IMR-90 (cell line): ENCODE results near the gene KCNQ1. TPM values are rescaled to one million over a fixed set of nuclear protein-coding genes. Genes with fewer than 3 reads are reported as not detected.
A peak's percentile ranks its signal among the peaks of the same experiment; 100 is the strongest.

Experiments
- ATAC-seq: fragments of 200-7000 bp; cut with Tn5 transposase; 2 replicates; pipeline ENCODE4 v1.9.1; 2020; ENCODE audit warnings: low read depth, mild to moderate bottlenecking, moderate library complexity
- BruUV-seq: library from RNA; stranded (reverse); fragments of 400-500 nt; replicated peaks from 2 replicates; lab custom pipeline; 2021; lab: Mats Ljungman, UMichigan
- CTCF ChIA-PET: fragments of 300-600 bp; formaldehyde crosslinking; extraction: SDS; loops from one replicate; lab custom pipeline; 2021; ENCODE audit warnings: antibody characterized with exemption; lab: Yijun Ruan, JAX
- POLR2A ChIA-PET: fragments of 300-600 bp; sonication (Branson Sonifier 250); formaldehyde crosslinking; loops from one replicate; lab custom pipeline; 2022; ENCODE audit warnings: antibody characterized with exemption; ENCODE audit not compliant: unreplicated experiment; lab: Charles Lee
- DNase-seq: peaks from one replicate; pipeline ENCODE4 v3.0.0; 2013
- H2AFZ ChIP-seq: replicated peaks from 2 replicates; pipeline ENCODE3; 2013; ENCODE audit warnings: low read length, mild to moderate bottlenecking; ENCODE audit not compliant: poor library complexity
- H2AK5ac ChIP-seq: 2 replicates; pipeline ENCODE4 v1.6.1; 2013; ENCODE audit warnings: low read depth, low read length, inconsistent platforms
- H2AK9ac ChIP-seq: replicated peaks from 2 replicates; pipeline ENCODE3; 2013; ENCODE audit warnings: mild to moderate bottlenecking, low read depth, low read length, moderate library complexity; ENCODE audit not compliant: poor library complexity
- H2BK120ac ChIP-seq: 2 replicates; pipeline ENCODE4 v1.6.1; 2013; ENCODE audit warnings: low read depth, low read length, inconsistent platforms
- H2BK15ac ChIP-seq: 3 replicates; pipeline ENCODE4 v1.6.1; 2013; ENCODE audit warnings: low read depth, low read length, inconsistent platforms
- H2BK20ac ChIP-seq: 2 replicates; pipeline ENCODE4 v1.6.1; 2013; ENCODE audit warnings: low read depth, mild to moderate bottlenecking, inconsistent platforms, low read length, moderate library complexity
- H2BK5ac ChIP-seq: 2 replicates; pipeline ENCODE4 v1.6.1; 2013; ENCODE audit warnings: mild to moderate bottlenecking, low read depth, low read length, inconsistent platforms; ENCODE audit not compliant: poor library complexity, severe bottlenecking
- H3K14ac ChIP-seq: replicated peaks from 2 replicates; pipeline ENCODE4 v1.6.1; 2013; ENCODE audit warnings: low read depth, low read length, inconsistent platforms
- H3K18ac ChIP-seq: 2 replicates; pipeline ENCODE4 v1.6.1; 2013; ENCODE audit warnings: low read depth, low read length, control low read depth
- H3K23ac ChIP-seq: 2 replicates; pipeline ENCODE4 v1.6.1; 2013; ENCODE audit warnings: low read depth, low read length, inconsistent platforms
- H3K27ac ChIP-seq: 2 replicates; pipeline ENCODE4 v1.5.1; 2013; ENCODE audit warnings: mild to moderate bottlenecking, control low read depth, low read length; ENCODE audit not compliant: insufficient read depth
- H3K27me3 ChIP-seq: 2 replicates; pipeline ENCODE4 v1.6.1; 2013; ENCODE audit warnings: low read length; ENCODE audit not compliant: control insufficient read depth, insufficient read depth
- H3K36me3 ChIP-seq: 2 replicates; pipeline ENCODE4 v1.6.1; 2013; ENCODE audit warnings: low read length, mixed read lengths; ENCODE audit not compliant: control insufficient read depth, insufficient read depth
- H3K4ac ChIP-seq: 2 replicates; pipeline ENCODE4 v1.6.1; 2013; ENCODE audit warnings: low read depth, low read length, inconsistent platforms
- H3K4me1 ChIP-seq: 2 replicates; pipeline ENCODE4 v1.6.1; 2013; ENCODE audit warnings: low read length, mixed read lengths; ENCODE audit not compliant: control insufficient read depth, insufficient read depth
- H3K4me2 ChIP-seq: 2 replicates; pipeline ENCODE4 v1.6.1; 2013; ENCODE audit warnings: low read depth, mild to moderate bottlenecking, control low read depth, low read length, moderate library complexity
- H3K4me3 ChIP-seq: 2 replicates; pipeline ENCODE4 v1.5.1; 2013; ENCODE audit warnings: low read depth, mild to moderate bottlenecking, control low read depth, low read length, moderate library complexity; ENCODE audit not compliant: insufficient read depth
- H3K56ac ChIP-seq: 2 replicates; pipeline ENCODE4 v1.6.1; 2013; ENCODE audit warnings: low read length, inconsistent platforms; ENCODE audit not compliant: insufficient read depth; ENCODE audit errors: extremely low read depth
- H3K79me1 ChIP-seq, 2 experiments: 2 replicates each; pipeline ENCODE4 v1.6.1; 2013; ENCODE audit warnings: low read length in 2 of 2, inconsistent platforms in 1 of 2, low read depth in 1 of 2
- H3K9ac ChIP-seq: 2 replicates; pipeline ENCODE4 v1.6.1; 2013; ENCODE audit warnings: low read depth, low read length, control low read depth
- H3K9me1 ChIP-seq: 2 replicates; pipeline ENCODE4 v1.6.1; 2013; ENCODE audit warnings: low read length, inconsistent platforms; ENCODE audit not compliant: insufficient read depth
- H3K9me3 ChIP-seq: 2 replicates; pipeline ENCODE4 v1.6.1; 2013; ENCODE audit warnings: low read length; ENCODE audit not compliant: control insufficient read depth, insufficient read depth
- H4K20me1 ChIP-seq: 2 replicates; pipeline ENCODE4 v1.6.1; 2013; ENCODE audit warnings: low read length, inconsistent platforms; ENCODE audit not compliant: insufficient read depth
- H4K5ac ChIP-seq: 2 replicates; pipeline ENCODE4 v1.6.1; 2013; ENCODE audit warnings: mild to moderate bottlenecking, low read depth, low read length, control low read depth
- H4K8ac ChIP-seq, 2 experiments: 2 replicates each; pipeline ENCODE4 v1.6.1; 2013; ENCODE audit warnings: low read depth in 2 of 2, low read length in 2 of 2, control low read depth in 1 of 2, inconsistent platforms in 1 of 2
- H4K91ac ChIP-seq: 2 replicates; pipeline ENCODE4 v1.6.1; 2013; ENCODE audit warnings: low read depth, low read length, inconsistent platforms; ENCODE audit not compliant: insufficient read depth
- FOS ChIP-seq: fragments of 150-350 bp; IDR thresholded peaks from 2 replicates; pipeline ENCODE4 v1.6.1; 2016; ENCODE audit warnings: low read depth, low read length
- MAZ ChIP-seq: IDR thresholded peaks from 2 replicates; pipeline ENCODE4 v1.6.1; 2012; ENCODE audit warnings: low read depth, mild to moderate bottlenecking, low read length, improper control_type of control experiment, moderate library complexity, borderline replicate concordance
- NFE2L2 ChIP-seq: fragments of 150-350 bp; IDR thresholded peaks from 2 replicates; pipeline ENCODE4 v1.6.1; 2016; ENCODE audit warnings: low read depth, mild to moderate bottlenecking, low read length
- POLR2A ChIP-seq: IDR thresholded peaks from 2 replicates; pipeline ENCODE4 v1.6.1; 2012; ENCODE audit warnings: mild to moderate bottlenecking, low read depth, low read length
- RAD21 ChIP-seq: IDR thresholded peaks from 2 replicates; pipeline ENCODE4 v1.6.1; 2012; ENCODE audit warnings: low read length, improper control_type of control experiment
- RFX5 ChIP-seq: IDR thresholded peaks from 2 replicates; pipeline ENCODE4 v1.8.0; 2012; ENCODE audit warnings: low read depth, mild to moderate bottlenecking, low read length, moderate library complexity
- WGBS, 2 experiments: methylation state at CpG; one replicate each; pipeline versions ENCODE4 v1.1.5 to v1.1.7; 2013; ENCODE audit warnings: missing lambda C conversion rate in 2 of 2; ENCODE audit not compliant: insufficient read length in 1 of 2; ENCODE audit errors: extremely low coverage in 2 of 2; 5-methylcytosine and 5-hydroxymethylcytosine counted together
- dilution Hi-C: fragments of 300-500 bp; cut with HindIII; formaldehyde crosslinking; loops from one replicate; pipeline ENCODE4 v1.14.3; 2018; ENCODE audit warnings: low sequenced_read_pairs; ENCODE audit not compliant: unreplicated experiment
- in situ Hi-C: fragments of 300-500 bp; cut with MboI; formaldehyde crosslinking; loops from 3 replicates; pipeline ENCODE4 v1.14.3; 2019; ENCODE audit warnings: low sequenced_read_pairs, inconsistent platforms, mixed read lengths
- intact Hi-C: fragments of 100-400 bp; cut with micrococcal nuclease; formaldehyde crosslinking; loops from 2 replicates; pipeline ENCODE4 v1.10.0; 2022
- polyA plus RNA-seq, 3 experiments: library from polyadenylated mRNA; depleted of rRNA; stranded (reverse); fragments of >200 nt; gene quantifications; 2 replicates each; pipeline ENCODE4 v1.2.3, GENCODE V29; 2012; ENCODE audit warnings: low replicate concordance in 1 of 3
- total RNA-seq: library from RNA; depleted of rRNA; stranded (reverse); fragments of >200 nt; gene quantifications from 2 replicates; pipeline ENCODE4 v1.2.3, GENCODE V29; 2012
- TF ChIP-seq, protein P1 (sequence below): conservative IDR thresholded peaks from 2 replicates; pipeline ENCODE4 v1.5.1; 2012; ENCODE audit warnings: mild to moderate bottlenecking, low read depth, low read length, improper control_type of control experiment
- TF ChIP-seq, protein P2 (sequence below): fragments of 150-350 bp; IDR thresholded peaks from 2 replicates; pipeline ENCODE4 v1.6.1; 2016; ENCODE audit warnings: low read depth, mild to moderate bottlenecking, low read length, moderate library complexity, borderline replicate concordance
- TF ChIP-seq, protein P3 (sequence below): fragments of 150-350 bp; IDR thresholded peaks from 2 replicates; pipeline ENCODE4 v1.6.1; 2017; ENCODE audit warnings: mild to moderate bottlenecking, antibody characterized with exemption, low read length, low read depth

KCNQ1 gene
- total and polyA plus RNA-seq, 2 of the 4 experiments (the other 2 are of a cell fraction), result 0.07 TPM; not detected in 1

DNA sequence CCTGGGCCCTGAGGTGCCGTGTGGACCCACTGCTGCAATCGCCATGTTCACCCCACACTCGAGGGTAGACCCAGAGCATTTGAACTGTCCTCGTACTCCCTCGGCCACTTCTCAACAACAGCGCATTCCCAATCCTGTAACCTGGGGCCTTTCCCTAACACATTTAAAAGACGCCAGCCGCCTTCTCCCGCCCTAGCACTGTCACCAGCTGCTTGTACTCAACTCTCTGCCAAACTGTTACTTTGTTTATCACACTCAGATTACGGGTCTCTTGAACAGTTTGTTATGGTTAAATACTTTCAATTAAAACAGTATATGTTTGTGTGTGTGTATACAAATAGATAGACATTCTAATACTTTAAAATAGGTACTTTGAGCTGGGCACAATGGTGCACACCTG lies 420.1 kb downstream of the KCNQ1 start:
- no peak overlapping the region for H3K14ac ChIP-seq
- ATAC-seq (no peak), DNase-seq (no peak)
- peaks cover 71% of the 10 kb centered on the region for H3K27me3 ChIP-seq
- H2BK5ac ChIP-seq, result no peak overlapping the region
- H3K36me3 ChIP-seq, result no peaks in the 10 kb centered on the region
- H4K5ac ChIP-seq, result no peak overlapping the region
- no peak overlapping the region for H3K18ac ChIP-seq
- no TSS peak for BruUV-seq
- peaks cover 11% of the 10 kb centered on the region for H3K9me3 ChIP-seq
- in situ Hi-C loops, result no loop called here
- no peak overlapping the region for H4K8ac ChIP-seq
- intact Hi-C loops, result no loop called here
- CTCF ChIA-PET, result no interaction called here
- H4K91ac ChIP-seq, result no peak overlapping the region
- no peak overlapping the region for H2BK20ac ChIP-seq
- POLR2A ChIA-PET, result no interaction called here
- TF ChIP-seq MAZ (no peak), FOS (no peak), RFX5 (no peak), NFE2L2 (no peak), POLR2A (no peak), RAD21 (no peak)
- TF ChIP-seq, protein P1, sequence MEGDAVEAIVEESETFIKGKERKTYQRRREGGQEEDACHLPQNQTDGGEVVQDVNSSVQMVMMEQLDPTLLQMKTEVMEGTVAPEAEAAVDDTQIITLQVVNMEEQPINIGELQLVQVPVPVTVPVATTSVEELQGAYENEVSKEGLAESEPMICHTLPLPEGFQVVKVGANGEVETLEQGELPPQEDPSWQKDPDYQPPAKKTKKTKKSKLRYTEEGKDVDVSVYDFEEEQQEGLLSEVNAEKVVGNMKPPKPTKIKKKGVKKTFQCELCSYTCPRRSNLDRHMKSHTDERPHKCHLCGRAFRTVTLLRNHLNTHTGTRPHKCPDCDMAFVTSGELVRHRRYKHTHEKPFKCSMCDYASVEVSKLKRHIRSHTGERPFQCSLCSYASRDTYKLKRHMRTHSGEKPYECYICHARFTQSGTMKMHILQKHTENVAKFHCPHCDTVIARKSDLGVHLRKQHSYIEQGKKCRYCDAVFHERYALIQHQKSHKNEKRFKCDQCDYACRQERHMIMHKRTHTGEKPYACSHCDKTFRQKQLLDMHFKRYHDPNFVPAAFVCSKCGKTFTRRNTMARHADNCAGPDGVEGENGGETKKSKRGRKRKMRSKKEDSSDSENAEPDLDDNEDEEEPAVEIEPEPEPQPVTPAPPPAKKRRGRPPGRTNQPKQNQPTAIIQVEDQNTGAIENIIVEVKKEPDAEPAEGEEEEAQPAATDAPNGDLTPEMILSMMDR, result no peak
- TF ChIP-seq, protein P2, sequence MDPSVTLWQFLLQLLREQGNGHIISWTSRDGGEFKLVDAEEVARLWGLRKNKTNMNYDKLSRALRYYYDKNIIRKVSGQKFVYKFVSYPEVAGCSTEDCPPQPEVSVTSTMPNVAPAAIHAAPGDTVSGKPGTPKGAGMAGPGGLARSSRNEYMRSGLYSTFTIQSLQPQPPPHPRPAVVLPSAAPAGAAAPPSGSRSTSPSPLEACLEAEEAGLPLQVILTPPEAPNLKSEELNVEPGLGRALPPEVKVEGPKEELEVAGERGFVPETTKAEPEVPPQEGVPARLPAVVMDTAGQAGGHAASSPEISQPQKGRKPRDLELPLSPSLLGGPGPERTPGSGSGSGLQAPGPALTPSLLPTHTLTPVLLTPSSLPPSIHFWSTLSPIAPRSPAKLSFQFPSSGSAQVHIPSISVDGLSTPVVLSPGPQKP, result no peak
- TF ChIP-seq, protein P3, sequence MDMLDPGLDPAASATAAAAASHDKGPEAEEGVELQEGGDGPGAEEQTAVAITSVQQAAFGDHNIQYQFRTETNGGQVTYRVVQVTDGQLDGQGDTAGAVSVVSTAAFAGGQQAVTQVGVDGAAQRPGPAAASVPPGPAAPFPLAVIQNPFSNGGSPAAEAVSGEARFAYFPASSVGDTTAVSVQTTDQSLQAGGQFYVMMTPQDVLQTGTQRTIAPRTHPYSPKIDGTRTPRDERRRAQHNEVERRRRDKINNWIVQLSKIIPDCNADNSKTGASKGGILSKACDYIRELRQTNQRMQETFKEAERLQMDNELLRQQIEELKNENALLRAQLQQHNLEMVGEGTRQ, result no peak
- no peak overlapping the region for H3K4ac ChIP-seq
- H3K9me1 ChIP-seq, result no peaks in the 10 kb centered on the region
- WGBS, 2 experiments, result 22% methylated on average over 6 of the region's 10 CpGs; no CpG with 5 or more reads in 1 of the 2 experiments
- H3K56ac ChIP-seq, result no peak overlapping the region
- H2AK5ac ChIP-seq, result no peak overlapping the region
- no peak overlapping the region for H3K9ac ChIP-seq
- no peaks in the 10 kb centered on the region for H4K20me1 ChIP-seq
- no peak overlapping the region for H2BK120ac ChIP-seq
- no peak overlapping the region for H3K4me3 ChIP-seq
- H2AK9ac ChIP-seq, result no peak overlapping the region
- H3K4me1 ChIP-seq, result peaks cover 3% of the 10 kb centered on the region; the same call in 1 of the 2 replicates
- H3K4me2 ChIP-seq, result no peak overlapping the region
- peak overlapping the region; percentile 21 for H2AFZ ChIP-seq
- no peak overlapping the region for H3K23ac ChIP-seq
- H3K79me1 ChIP-seq, result no peaks in the 10 kb centered on the region
- H2BK15ac ChIP-seq, result no peak overlapping the region
- dilution Hi-C loops, result no loop called here
- no peak overlapping the region for H3K27ac ChIP-seq
